ENCODE measurements around the gene GRIN2A. TPM values are rescaled to one million over a fixed set of nuclear protein-coding genes. Genes with fewer than 3 reads are reported as not detected.

GRIN2A gene
- total and polyA plus RNA-seq, 2 of the 8 experiments (the other 6 are each of a cell fraction or from before 2014, with no cell fraction given): 0.18 to 1.8 TPM

GRCh38 chr16:10141671-10142070, 40.6 kb downstream of the GRIN2A start:
- Histone ChIP-seq H3K4me2 (ENCODE audit: insufficient read depth in 1 of 2, low read depth in 2 of 2, low read length in 2 of 2) (no peak overlapping the region), H3K4me3 (ENCODE audit: extremely low read depth in 1 of 4, insufficient read depth in 2 of 4, low read depth in 3 of 4, low read length in 4 of 4) (no peak overlapping the region), H2BK120ac (replicated peaks; ENCODE audit: low read depth, low read length) (no peak overlapping the region), H3K14ac (ENCODE audit: insufficient read length) (no peak overlapping the region), H2AK5ac (ENCODE audit: low read depth, low read length) (no peak overlapping the region), H3K56ac (replicated peaks; ENCODE audit: insufficient read length, low read depth, low read length) (no peak overlapping the region), H3K9ac (replicated peaks in 1 of 4; ENCODE audit: extremely low read depth in 1 of 4, low read depth in 3 of 4, low read length in 3 of 4) (no peak overlapping the region), H3K36me3 (ENCODE audit: control insufficient read depth in 2 of 4, insufficient read depth in 4 of 4, low read length in 3 of 4) (no peaks in the 10 kb centered on the region), H4K8ac (ENCODE audit: extremely low read depth, insufficient read depth, low read length) (no peak overlapping the region), H2BK20ac (ENCODE audit: low read length) (no peak overlapping the region), H3K79me1 (ENCODE audit: low read depth, low read length) (no peaks in the 10 kb centered on the region), H4K5ac (ENCODE audit: insufficient read length, low read depth, low read length) (no peak overlapping the region), H3K23ac (ENCODE audit: insufficient read length) (no peak overlapping the region), H3K27ac (ENCODE audit: low read depth, low read length) (no peak overlapping the region), H2AFZ (ENCODE audit: low read length) (no peak overlapping the region), H3K4ac (replicated peaks; ENCODE audit: insufficient read length, low read depth, low read length) (no peak overlapping the region), H3K23me2 (ENCODE audit: low read depth, low read length) (0 out of 2 replicates have a peak, but pooled peaks cover 1% of the 10 kb centered on the region), H2BK15ac (ENCODE audit: low read length) (no peak overlapping the region), H2BK5ac (ENCODE audit: low read depth, low read length) (no peak overlapping the region), H3K4me1 (replicated peaks in 1 of 4; ENCODE audit: control insufficient read depth in 3 of 4, insufficient read depth in 4 of 4, low read length in 3 of 4) (no peaks in the 10 kb centered on the region), H3K27me3 (replicated peaks in 1 of 4; ENCODE audit: control insufficient read depth in 3 of 4, extremely low read depth in 1 of 4, insufficient read depth in 3 of 4, low read length in 3 of 4) (no peaks in the 10 kb centered on the region), H3K79me2 (ENCODE audit: control insufficient read depth in 1 of 2, insufficient read depth in 2 of 2, low read length in 2 of 2) (no peaks in the 10 kb centered on the region), H4K20me1 (replicated peaks in 1 of 2; ENCODE audit: control insufficient read depth in 1 of 2, insufficient read depth in 2 of 2, low read length in 2 of 2) (no peaks in the 10 kb centered on the region), H3K9me3 (ENCODE audit: insufficient read depth in 2 of 2, low read depth in 1 of 2, low read length in 1 of 2) (no peaks in the 10 kb centered on the region), H4K91ac (replicated peaks; ENCODE audit: insufficient read length, low read length) (no peak overlapping the region), H3K18ac (ENCODE audit: extremely low read depth, low read length) (no peak overlapping the region; the same call in 1 of the 2 replicates), H2BK12ac (ENCODE audit: low read depth, low read length) (no peak overlapping the region)
- ChIA-PET CTCF (ENCODE audit: partially characterized antibody) (interaction anchor here (0.7 to 1.7 kb wide), 3 partner anchors 19 to 476 kb away, joined by 3 to 5 read pairs (median 3); no protein-coding TSS in a partner anchor), POLR2A (ENCODE audit: partially characterized antibody) (no interaction called here)
- no peak for FAIRE-seq
- DNase-seq (ENCODE audit: low read depth in 1 of 2, low spot score in 2 of 2): no peak
- TF ChIP-seq SAP30 (IDR thresholded peaks at IDR 0.05; ENCODE audit: insufficient read depth, insufficient replicate concordance, low read length) (no peak), MAX (IDR thresholded peaks at IDR 0.05) (no peak), ATF2 (IDR thresholded peaks at IDR 0.05; ENCODE audit: low read length) (no peak), POLR2AphosphoS5 (IDR thresholded peaks at IDR 0.05; ENCODE audit: low read depth, low read length) (no peak), MAFK (IDR thresholded peaks at IDR 0.05; ENCODE audit: low read depth, low read length) (no peak), PHF8 (conservative IDR thresholded peaks at IDR 0.05; ENCODE audit: low read depth, low read length) (no peak), KDM5A (IDR thresholded peaks at IDR 0.05; ENCODE audit: low read length) (no peak), HDAC2 (IDR thresholded peaks at IDR 0.05; ENCODE audit: borderline replicate concordance in 1 of 2, low read depth in 2 of 2, low read length in 2 of 2) (no peak), EGR1 (IDR thresholded peaks at IDR 0.05; ENCODE audit: borderline replicate concordance, low read depth, low read length) (no peak), RXRA (IDR thresholded peaks at IDR 0.05; ENCODE audit: insufficient read depth, low read depth, low read length) (no peak), RNF2 (IDR thresholded peaks at IDR 0.05; ENCODE audit: borderline replicate concordance, low read depth, low read length, missing control alignments, poor library complexity, severe bottlenecking) (no peak)
